IMR-90 (cell line): Measurements from ENCODE around the gene ABCG4. TPM values are rescaled to one million over a fixed set of nuclear protein-coding genes. Genes with fewer than 3 reads are reported as not detected.

Source experiments
- BHLHE40 ChIP-seq: fragments of 150-350 bp; IDR thresholded peaks from 2 replicates; pipeline ENCODE4 v1.6.1; 2016; ENCODE audit warnings: mild to moderate bottlenecking, low read depth, low read length
- MAFK ChIP-seq: IDR thresholded peaks from 2 replicates; pipeline ENCODE4 v1.6.1; 2012; ENCODE audit warnings: low read depth, low read length, improper control_type of control experiment
- MAZ ChIP-seq: IDR thresholded peaks from 2 replicates; pipeline ENCODE4 v1.6.1; 2012; ENCODE audit warnings: low read depth, mild to moderate bottlenecking, low read length, improper control_type of control experiment, moderate library complexity, borderline replicate concordance
- POLR2A ChIP-seq: IDR thresholded peaks from 2 replicates; pipeline ENCODE4 v1.6.1; 2012; ENCODE audit warnings: mild to moderate bottlenecking, low read depth, low read length
- RFX5 ChIP-seq: IDR thresholded peaks from 2 replicates; pipeline ENCODE4 v1.8.0; 2012; ENCODE audit warnings: low read depth, mild to moderate bottlenecking, low read length, moderate library complexity
- SMC3 ChIP-seq: fragments of 150-350 bp; IDR thresholded peaks from 2 replicates; pipeline ENCODE4 v1.6.1; 2016; ENCODE audit warnings: low read depth, mild to moderate bottlenecking, antibody characterized with exemption, low read length, moderate library complexity
- polyA plus RNA-seq, 3 experiments: library from polyadenylated mRNA; depleted of rRNA; stranded (reverse); fragments of >200 nt; gene quantifications; 2 replicates each; pipeline ENCODE4 v1.2.3, GENCODE V29; 2012; ENCODE audit warnings: low replicate concordance in 1 of 3
- total RNA-seq: library from RNA; depleted of rRNA; stranded (reverse); fragments of >200 nt; gene quantifications from 2 replicates; pipeline ENCODE4 v1.2.3, GENCODE V29; 2012
- TF ChIP-seq, protein P1 (sequence below): conservative IDR thresholded peaks from 2 replicates; pipeline ENCODE4 v1.5.1; 2012; ENCODE audit warnings: mild to moderate bottlenecking, low read depth, low read length, improper control_type of control experiment

The ABCG4 gene
- total and polyA plus RNA-seq, 2 of the 4 experiments (the other 2 are of a cell fraction): under 0.01 to 0.26 TPM

- TF ChIP-seq, protein P1, sequence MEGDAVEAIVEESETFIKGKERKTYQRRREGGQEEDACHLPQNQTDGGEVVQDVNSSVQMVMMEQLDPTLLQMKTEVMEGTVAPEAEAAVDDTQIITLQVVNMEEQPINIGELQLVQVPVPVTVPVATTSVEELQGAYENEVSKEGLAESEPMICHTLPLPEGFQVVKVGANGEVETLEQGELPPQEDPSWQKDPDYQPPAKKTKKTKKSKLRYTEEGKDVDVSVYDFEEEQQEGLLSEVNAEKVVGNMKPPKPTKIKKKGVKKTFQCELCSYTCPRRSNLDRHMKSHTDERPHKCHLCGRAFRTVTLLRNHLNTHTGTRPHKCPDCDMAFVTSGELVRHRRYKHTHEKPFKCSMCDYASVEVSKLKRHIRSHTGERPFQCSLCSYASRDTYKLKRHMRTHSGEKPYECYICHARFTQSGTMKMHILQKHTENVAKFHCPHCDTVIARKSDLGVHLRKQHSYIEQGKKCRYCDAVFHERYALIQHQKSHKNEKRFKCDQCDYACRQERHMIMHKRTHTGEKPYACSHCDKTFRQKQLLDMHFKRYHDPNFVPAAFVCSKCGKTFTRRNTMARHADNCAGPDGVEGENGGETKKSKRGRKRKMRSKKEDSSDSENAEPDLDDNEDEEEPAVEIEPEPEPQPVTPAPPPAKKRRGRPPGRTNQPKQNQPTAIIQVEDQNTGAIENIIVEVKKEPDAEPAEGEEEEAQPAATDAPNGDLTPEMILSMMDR: no peak
- TF ChIP-seq RFX5: no peak
- no peak for TF ChIP-seq SMC3
- TF ChIP-seq BHLHE40: no peak
- no peak for TF ChIP-seq MAFK
- TF ChIP-seq MAZ: no peak
- no peak for TF ChIP-seq POLR2A
Observed at GRCh38 chr11:119169282-119169719, 20.4 kb downstream of the ABCG4 start (continued).
